GM04504 (cell line): ENCODE data around the gene PCED1B.
"Not testable (repeated sequence)": the region's sequence is repeated elsewhere in the genome, so short reads cannot be mapped to it uniquely, and the experiment has no call there.

Source experiments
- DNase-seq: peaks from one replicate; pipeline ENCODE4 v3.0.0-alpha.2; 2012; ENCODE audit warnings: low read depth

PCED1B gene

DNA sequence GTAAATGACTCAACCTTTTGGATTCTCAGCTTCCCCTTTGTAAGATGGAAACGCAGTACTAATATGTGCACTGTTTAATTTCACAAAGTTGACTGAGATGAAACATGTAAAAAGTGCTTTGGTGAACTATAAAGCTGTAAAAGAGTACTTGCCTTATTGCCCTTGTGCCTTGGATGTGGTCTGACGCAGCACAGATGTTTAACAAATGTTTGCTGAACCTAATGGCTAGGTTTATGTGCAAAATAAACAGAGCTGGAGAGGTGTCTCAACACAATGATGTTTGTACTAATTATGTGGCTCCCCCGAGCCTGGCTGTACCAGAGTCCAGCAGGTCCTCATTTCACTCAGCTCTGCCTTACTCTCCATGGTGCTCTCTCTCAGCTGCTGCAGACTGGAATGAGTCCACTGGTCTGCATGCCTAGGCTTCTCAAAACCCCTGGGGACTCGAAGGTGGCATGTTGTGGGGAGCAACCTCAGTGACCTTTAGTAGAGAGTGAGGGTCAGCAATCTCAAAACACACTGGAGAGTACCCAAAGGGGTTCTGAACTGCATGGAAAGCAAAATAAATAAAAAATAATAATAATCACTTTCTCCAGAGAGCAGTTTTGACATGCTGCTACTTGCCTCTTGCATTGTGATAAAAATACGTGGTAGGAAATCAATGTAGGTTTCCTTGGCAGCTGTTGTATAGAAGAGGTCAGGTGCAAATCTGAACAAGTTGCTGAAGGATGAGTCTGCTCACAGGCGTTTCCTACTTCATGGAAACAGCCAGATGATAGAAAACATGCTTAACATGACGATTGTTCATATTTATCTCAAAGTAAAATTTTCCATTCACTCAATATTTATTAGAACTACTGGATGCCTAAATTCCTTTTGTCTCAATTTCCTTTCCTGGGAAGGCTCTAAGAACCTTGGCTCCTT lies 8.9 kb downstream of the PCED1B start:
- DNase-seq, result no peak

DNA sequence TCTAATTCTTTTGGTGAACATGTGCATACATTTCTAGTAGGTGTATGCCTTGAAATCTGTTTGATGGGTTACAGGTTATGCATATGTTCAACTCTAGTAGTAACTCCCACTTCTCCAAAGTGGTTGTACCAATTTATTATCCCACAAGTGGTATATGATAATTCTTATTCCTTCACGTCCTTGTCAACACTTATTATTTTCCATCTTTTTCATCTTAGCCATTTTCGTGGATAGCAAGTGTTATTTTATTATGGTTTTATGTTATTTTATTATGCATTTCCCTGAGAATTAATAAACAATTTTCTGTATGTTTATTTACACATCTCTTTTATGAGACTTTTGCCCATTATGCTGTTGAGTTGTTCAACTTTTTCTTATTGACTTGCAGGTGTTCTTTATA lies 11.6 kb downstream of the PCED1B start:
- DNase-seq, result no peak

DNA sequence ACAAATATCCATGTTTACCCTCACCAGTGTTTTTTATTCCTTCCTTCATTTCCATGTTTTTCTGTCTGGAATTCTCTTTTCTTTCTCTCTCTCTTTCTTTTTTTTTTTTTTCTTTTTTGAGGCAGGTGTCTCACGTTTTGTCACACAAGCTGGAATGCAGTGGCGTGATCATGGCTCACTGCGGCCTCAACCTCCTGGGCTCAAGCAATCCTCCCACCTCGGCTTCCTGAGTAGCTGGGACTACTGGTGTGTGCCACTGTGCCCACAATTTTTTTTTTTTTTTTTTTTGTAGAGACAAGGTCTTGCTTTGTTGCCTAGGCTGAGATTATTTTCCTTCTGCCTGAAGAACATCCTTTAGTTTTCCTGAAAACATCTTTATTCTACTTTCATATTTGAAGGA lies 15.4 kb downstream of the PCED1B start:
- no peak for DNase-seq

DNA sequence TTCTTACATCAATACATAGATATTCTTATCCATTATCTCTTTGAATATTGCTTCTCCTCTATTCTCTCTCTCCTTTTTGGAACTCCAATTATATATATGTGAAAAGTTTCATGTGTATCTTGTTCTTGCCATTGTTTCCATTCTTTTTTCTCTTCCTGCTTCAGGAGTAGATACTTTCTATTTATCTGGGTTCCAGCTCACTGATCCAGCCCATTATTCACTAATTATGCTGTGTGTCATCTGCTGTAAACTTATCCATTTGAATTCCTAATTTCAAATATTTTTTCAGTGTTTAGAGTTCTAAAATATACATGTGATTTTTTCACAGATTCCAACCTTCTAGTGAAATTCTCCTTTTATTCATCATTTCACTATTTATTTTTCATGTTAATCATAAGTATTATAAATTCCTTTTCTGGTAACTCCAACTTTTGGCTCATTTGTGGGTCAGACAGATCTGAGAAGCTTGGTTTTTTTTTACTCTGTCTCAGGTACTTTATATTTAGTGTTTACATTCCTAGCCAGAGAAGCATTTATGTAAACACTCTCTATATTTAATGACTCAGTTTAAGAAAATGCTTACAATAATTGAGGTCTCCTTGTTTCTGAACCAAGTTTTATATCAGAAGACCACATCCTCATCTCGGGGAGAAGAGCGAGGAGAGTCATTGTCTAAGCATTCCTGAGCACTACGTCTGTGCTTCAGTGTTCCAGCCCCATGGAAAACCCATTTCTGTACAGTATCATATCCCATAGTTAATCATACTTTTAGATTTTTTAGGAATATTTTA lies 16.2 kb downstream of the PCED1B start:
- peak; percentile 38 for DNase-seq

DNA sequence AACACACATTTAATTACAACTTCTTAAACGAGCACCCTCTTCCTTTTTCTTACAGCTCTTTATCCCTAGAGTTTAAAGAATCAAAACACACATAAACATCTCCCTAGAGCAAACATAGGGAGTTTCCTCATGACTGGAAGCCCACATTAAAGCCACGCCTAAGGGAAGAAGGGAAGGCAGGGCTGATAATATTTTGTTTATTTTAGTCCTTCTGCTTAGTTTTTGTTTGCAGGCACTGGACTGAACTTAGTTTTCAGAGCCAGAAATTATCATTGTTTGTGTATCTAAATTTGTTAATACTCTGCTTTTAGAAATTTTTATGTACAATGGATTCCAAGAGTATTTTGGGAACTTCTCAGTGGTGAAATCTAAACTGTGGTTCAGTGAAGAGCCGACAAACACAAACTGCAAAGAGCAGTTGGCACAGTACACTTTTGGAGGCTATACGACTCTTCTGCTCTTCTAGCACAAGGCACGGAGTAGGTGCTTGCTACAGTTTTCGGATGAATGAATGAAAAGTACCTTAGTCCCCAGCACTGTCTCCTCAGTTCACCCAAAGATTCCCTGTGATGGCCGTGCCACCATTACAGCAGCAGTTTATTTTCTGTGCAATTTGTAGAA lies 18.0 kb downstream of the PCED1B start:
- DNase-seq, result no peak

DNA sequence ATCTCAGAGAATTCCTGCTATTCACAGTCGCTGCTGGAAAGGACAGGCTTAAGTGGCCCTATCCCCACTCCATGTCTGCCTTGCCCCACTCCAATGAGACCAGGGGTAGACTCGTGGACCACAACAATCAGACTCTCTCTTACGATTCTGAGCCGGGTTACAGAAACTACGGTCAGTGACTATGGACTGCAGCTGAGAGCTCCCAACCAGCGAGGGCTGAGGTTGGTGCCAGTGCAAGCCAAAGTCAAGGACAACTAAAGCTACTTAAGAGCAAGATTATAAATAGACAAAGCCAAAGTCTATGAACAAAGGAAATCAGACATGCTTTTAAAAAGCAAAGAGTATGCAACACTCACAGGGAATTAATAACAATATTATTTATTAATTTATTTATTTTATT lies 18.7 kb downstream of the PCED1B start:
- no peak for DNase-seq

DNA sequence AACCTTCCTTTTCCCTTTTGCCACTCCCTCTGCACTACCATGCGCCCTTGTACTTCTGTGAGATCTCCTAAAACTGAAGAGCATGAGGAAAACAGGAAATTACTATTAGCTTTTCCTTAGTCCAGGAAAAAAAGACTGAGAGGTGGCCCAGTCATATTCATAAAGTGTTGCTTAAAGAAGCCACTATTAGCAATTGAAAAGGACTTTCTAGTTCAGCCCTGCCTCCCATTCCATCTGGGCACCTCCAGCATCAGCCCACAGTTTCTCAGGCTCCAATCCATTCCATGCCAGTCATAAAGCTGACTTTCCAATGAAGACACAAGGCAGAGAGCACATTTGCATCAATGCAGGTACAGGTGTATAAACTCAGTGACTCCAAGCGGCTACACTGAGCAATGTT lies 20.2 kb downstream of the PCED1B start:
- no peak for DNase-seq

DNA sequence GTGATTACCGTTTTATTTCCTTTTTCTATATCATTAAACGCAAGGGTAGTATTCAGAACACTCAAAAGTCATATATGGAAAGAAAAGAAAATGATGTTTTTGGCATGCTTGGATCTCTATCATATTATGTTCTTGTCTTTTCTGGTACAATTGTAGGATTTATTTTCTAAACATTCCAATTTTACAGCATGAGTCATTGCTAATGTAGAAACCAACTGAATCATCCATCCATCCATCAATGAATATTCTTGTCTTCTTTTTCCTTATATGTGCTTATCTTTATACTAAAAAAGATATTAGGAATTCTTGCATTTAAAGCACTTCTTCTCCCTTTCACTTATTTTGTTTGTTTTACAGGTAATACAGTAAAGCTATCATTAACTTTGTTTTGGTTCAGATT lies 20.7 kb downstream of the PCED1B start:
- DNase-seq, result no peak

DNA sequence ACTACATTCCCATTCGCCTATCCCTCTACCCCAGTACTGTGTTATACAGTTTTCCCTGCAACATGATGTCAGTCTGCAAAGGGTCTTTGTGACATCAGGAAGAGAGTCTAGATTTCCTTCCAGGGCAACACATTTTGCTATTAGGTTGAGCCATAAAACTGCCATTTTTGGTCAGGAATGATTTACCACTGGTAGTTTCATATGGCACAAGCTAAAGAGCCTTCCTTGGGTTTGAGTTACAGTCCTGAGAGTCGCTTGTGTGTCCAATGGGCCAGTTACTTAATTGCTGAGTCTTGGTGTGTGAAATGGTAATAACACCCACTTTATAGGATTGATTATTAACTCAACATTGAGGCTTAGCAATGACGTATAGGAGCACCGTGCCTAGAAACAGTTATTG lies 23.0 kb downstream of the PCED1B start:
- no peak for DNase-seq

DNA sequence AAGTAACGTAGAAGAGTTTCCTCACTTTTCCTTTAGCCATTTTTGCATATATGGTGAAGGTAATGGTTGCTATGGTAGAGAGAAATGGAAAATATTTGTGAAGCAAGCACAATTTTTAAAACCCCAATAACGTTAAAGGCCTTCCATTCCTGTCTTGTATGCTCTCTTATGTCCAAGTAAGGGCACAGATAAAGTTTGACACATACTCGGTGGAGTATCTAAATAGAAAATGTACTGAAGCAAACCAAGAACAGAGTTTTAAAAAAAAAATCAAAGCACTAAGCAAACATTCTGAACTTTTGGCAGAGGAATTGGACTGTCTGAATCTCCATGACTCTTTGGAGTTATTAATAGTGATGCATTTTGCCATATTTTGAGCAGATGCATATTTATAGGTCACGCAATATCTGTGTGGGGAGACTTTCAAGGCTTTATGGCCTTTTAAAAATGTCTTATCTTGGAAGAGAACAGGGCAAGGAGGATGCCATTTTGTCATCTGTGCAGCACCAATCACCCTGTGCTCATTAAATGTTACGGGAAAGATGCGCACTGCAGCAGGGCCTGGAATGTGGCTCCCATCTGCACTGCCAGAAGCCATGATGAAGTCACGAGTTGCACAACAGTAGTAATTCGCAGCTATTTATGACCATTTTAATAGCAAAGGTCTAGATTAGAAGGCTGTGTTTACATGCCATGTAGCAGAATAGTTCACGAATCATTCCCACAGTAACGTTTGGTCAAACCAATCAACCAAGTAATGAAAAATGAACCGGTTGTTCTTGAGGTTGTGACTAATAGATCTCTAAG lies 23.6 kb downstream of the PCED1B start:
- DNase-seq, result peak; percentile 99

DNA sequence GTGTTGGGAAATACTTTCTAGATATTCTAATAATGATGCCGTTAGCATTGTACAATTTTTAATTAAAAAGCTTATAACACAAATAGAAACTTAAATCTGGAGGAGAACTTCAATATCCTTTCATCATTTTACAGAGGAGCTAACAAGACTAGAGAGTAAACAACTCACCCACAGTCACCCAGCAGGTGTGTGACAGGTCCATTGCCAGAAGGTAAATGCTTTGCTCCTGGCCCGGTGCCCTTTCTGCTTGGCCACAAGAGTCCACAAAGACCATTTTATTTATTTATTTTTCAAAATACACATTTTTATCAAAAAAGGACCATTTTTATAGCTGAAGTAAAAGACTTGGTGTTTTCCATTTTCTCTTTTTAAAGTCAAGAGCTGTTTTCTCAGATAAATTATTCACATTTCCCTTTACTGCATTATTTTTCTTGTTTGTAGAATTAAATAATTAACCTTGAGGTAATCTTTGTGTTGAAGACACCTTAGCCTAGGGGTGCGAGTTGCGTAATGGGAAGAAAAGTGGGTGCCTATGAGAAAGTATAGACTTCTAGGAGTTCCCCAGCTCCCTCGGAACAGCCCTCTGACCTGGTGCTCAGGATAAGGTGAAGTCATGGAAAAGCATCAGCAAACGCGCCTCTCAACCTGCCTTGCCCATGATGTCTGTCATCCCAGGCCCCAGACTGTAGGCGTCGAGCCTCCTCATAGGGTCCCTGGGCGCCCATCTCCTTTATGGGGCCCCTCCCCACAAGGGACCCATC lies 26.7 kb downstream of the PCED1B start:
- DNase-seq, result no peak

DNA sequence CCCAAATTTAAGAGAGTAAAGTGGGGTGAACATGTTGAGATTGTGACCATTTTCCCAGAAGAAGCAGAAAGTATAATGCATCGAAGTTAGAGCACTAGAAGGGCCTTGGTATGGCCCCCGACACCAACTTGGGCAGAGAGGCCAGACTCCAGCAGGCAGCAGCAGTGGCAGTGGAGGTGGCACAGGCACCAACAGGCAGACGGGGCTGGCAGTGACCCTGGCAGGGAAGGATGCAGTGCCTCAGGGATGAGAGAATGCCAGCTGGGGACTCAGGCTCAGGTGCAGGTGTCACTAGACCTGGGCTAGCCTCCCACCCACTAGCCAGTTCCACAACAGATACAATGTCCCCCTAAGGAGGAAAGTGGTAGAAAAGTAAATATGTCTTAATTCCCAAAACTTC lies 28.0 kb downstream of the PCED1B start:
- no peak for DNase-seq

DNA sequence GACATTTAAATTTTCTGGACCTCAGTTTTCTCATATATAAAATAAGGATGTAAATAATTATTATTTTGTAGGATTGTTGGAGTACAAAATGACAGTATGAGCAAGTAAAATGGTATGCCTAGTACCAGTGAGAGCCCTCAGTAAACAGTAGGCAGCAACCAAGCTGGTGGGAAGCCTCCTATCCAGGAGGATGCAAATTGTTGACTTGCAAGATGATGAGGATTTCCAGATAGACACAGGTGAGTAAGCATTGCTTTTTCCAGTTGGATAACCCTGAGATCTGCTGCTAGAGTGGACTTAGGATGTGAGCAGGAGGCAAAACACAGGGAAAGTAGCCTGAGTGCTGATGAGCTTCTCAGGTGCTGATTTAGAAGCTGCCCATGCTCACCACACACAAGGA lies 28.5 kb downstream of the PCED1B start:
- DNase-seq, result no peak

DNA sequence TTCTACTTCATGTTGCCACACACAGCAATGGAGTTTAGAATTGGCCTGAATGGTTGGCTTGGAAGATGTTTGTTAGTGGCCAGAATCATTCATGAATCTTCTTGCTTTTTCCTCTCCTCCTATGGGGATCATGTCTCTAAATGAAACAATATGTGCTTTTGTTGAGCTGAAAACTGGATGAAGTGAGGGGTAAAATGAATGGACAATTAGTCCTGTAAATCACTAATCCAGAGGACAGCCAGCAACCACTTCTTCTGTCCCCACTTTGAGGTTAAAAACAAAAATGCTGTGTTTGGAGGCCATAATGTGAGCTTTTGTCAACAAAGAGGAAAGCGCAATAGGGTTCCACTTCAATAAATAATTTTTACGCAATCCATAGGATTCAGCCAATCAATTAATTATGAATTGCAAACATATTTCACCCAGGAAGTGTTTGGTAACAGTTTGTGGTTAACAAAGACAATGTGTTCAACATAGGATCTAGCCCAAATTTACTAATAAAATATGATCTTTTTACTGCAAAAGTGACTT lies 30.7 kb downstream of the PCED1B start:
- DNase-seq, result no peak

DNA sequence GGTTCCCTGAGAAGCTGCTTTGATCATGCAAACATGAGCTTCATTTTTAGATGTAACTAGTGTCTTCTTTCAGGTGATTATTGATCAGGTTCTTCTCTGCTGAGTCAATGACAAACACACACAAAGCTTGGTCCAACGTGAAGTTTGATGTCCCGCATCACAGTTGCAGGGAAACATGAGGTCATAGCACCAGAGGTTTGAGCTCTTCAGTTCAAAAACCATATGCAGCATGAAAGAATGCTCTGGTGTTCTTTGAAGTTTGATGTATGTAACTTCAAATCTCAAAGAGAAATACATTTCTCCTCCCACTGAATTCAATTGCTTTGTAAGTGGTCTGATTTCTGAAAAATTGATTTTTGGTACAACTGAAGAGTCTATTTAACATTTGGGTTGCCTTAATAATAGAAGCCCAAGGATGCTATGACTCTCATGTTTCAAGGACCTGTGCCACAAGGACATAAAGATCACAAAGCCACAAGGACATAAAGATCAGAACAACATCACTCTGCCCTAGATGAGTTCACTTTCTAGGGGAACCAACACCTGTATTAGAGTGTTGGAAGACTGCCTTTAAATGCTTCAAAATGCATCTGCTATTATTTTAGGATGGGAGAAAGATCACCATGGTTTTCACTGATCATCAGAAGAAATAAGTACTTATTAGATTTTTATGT lies 31.4 kb downstream of the PCED1B start:
- DNase-seq, result no peak

DNA sequence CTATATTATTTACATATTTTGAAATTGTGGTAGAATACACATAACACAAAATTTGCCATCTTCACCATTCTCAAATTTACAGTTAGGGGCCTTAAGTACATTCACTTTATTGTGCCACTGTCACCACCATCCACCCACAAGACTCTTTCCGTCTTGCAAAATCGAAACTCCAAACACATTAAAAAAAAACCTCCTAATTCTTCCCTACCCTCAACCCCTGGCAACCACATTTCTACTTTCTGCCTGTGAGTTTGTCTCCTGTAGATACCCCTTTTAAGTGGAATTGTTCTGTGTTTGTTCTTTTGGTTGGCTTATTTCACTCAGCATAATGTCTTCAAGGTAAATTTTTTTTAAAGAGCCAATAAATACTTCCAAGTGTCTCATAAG lies 32.0 kb downstream of the PCED1B start:
- no peak for DNase-seq

DNA sequence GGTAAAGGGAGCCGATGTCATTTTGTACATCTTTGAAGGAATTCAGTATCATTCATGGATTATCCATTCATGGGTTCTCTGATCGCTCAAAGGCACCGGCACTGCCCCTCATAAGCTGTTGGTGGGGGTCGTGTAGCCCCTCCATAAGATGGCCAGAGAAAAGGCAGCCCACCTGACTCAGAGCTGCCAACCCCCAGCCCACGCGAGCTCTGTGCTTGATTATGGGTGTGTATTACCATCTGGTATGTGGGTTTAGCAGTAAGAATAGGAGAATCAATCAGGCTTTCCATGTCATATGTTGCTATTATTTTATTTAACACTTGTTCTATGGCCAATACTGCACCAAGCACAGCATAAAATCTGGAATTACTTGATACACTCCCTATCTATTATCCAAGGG lies 32.4 kb downstream of the PCED1B start:
- no peak for DNase-seq

DNA sequence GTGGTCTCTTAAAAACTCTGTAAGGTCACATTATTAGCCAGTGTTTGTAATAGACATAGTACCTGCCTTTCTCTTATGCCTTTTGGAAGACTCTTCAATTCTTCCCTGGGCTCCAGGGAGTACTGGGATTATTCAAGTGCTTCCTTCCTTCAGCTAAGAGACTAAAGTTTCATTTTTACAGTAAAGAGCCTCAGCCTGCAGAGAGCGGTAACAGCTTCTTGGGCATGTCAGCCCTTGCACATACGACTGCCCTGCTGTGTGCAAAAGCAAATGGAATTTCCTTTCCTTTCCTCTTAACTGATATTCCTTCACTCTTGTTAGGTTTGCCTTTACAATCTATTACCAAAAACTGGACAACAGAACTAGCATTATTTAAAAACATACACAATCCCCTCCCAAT lies 33.3 kb downstream of the PCED1B start:
- DNase-seq, result no peak

DNA sequence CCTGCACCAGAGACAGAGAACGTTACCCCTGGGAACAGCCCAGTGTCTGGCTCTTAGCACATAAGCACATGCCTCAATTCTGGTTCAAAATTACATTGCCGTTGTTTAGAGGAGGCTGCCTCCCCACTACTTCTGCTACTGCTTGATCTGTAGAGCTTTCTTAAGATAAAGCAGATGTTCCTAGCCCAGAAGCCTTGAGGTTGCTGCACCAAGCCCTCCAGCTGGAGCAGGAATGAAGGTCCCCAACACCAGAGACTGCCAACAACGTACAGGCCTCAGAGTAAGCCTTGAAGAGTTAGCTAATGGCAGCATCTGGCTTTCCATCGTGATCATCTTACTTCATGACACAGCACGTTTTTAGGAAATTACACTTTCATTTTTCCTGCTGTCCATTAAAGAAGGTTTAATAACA lies 35.1 kb downstream of the PCED1B start:
- DNase-seq, result no peak

DNA sequence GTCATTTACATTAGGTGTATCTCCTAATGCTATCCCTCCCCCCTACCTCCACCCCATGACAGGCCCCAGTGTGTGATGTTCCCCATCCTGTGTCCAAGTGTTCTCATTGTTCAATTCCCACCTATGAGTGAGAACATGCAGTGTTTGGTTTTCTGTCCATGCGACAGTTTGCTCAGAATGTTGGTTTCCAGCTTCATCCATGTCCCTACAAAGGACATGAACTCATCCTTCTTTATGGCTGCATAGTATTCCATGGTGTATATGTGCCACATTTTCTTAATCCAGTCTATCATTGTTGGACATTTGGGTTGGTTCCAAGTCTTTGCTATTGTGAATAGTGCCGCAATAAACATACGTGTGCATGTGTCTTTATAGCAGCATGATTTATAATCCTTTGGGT lies 37.9 kb downstream of the PCED1B start:
- DNase-seq, result not testable (repeated sequence)
